Ovary (tissue), 9 donors: Measurements from ENCODE around the gene RPL10. TPM values are rescaled to one million over a fixed set of nuclear protein-coding genes. Genes with fewer than 3 reads are reported as not detected.

ENCODE experiments used
- DNase-seq, 5 donors: peaks; one replicate each; pipeline ENCODE4 v3.0.0-alpha.2; 2019 to 2020
- H3K27ac ChIP-seq, 2 donors: fragments of 200-600 bp; one replicate each; pipeline versions ENCODE4 v1.5.1 to v1.8.0; 2019 to 2022
- H3K27me3 ChIP-seq: fragments of 200-600 bp; one replicate; pipeline ENCODE4 v1.8.0; 2022
- H3K36me3 ChIP-seq: fragments of 200-600 bp; sonication (generic); one replicate; pipeline ENCODE4 v1.5.1; 2019
- H3K4me1 ChIP-seq: one replicate; pipeline ENCODE4 v1.8.1; 2013; ENCODE audit warnings: mild to moderate bottlenecking, moderate library complexity; ENCODE audit not compliant: insufficient read depth
- H3K4me3 ChIP-seq: fragments of 200-600 bp; sonication (generic); one replicate; pipeline ENCODE4 v1.5.1; 2017
- H3K9me3 ChIP-seq, 2 donors: fragments of 200-600 bp in 1 of 2; sonication (generic) in 1 of 2; one replicate each; pipeline versions ENCODE4 v1.5.1 to v1.8.1; 2013 to 2019; ENCODE audit warnings: mild to moderate bottlenecking in 1 of 2, moderate library complexity in 1 of 2
- EP300 ChIP-seq: sonication (generic); formaldehyde crosslinking; IDR thresholded peaks from one replicate; pipeline ENCODE4 v1.6.1; 2017; ENCODE audit warnings: antibody characterized with exemption
- POLR2A ChIP-seq: fragments of 450-650 bp; IDR thresholded peaks from one replicate; pipeline ENCODE4 v1.6.1; 2017; ENCODE audit warnings: antibody characterized with exemption, mild to moderate bottlenecking, moderate library complexity
- WGBS, 3 donors: extraction: QIAGEN DNeasy Blood & Tissue Kit in 1 of 3; methylation state at CpG; one replicate each; pipeline versions ENCODE4 v1.1.5 to v1.1.7; 2013 to 2017; 5-methylcytosine and 5-hydroxymethylcytosine counted together
- intact Hi-C, 4 donors: fragments of 100-400 bp; cut with DNase I; formaldehyde crosslinking; loops; one replicate each; pipeline versions ENCODE4 v1.11.0 to v1.15.1; 2022 to 2023
- polyA plus RNA-seq, 2 donors: library from polyadenylated mRNA; stranded (reverse); fragments of 200-250 nt in 1 of 2; fragments of 350-450 nt in 1 of 2; fragmentation: Illumina TruSeq in 1 of 2; extraction: RNeasy Lipid Tissue Mini Kit (QIAGEN cat#74804) in 1 of 2; gene quantifications; one replicate each; pipeline ENCODE4 v1.2.3, GENCODE V29; 2013 to 2014
- total RNA-seq, 7 donors: library from RNA; depleted of rRNA in 2 of 7; stranded (reverse); fragments of >200 nt in 2 of 7; fragmentation: NEBNext Ultra II Directional in 3 of 7; extraction: Animal tissue kit (Norgen Biotek cat#: 25700) in 3 of 7; gene quantifications; one replicate each; pipeline versions ENCODE4 v1.1.0 to v1.2.4, GENCODE V29; 2016 to 2023
- TF ChIP-seq, protein P1 (sequence below), 3 donors: fragments of 450-650 bp in 2 of 3; fragments of 200-600 bp in 1 of 3; IDR thresholded peaks; one replicate each; pipeline versions ENCODE4 v1.5.1 to v1.8.0; 2016 to 2022; ENCODE audit warnings: antibody characterized with exemption in 3 of 3, mild to moderate bottlenecking in 1 of 3
- donor health status: DM: no; HTN: no; CAD: no; lungs with moderate emphysema.
- donor health status: DM: no; HTN: no; CAD: no.
- donor health status: Bipolar disorder and iron deficiency.
- donor health status: DM: yes; HTN: yes; CAD: no.
- donor health status: DM: no; HTN: no; CAD: no.
- donor health status: DM: yes; HTN: yes; CAD: no.

RPL10 gene
- total and polyA plus RNA-seq, 9 donors: 4,233 to 12,949 (median 7,126) TPM

DNA sequence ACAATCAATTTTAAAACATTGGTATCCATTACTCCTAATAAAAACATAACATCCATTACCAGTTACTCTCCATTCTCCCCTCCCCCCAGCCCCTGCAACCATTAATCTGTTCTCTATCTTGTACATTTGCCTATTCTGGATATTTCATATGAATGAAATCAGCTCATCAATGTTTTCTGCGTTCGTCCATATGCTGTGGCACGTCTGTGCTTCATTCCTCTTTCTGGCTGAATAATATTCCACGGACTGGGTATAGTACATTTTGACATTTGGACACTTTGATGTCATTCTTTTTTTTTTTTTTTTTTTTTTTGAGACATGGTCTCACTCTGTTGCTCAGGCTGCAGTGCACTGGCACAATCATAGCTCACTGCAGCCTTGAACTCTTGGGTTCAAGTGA lies 5.7 kb downstream of the RPL10 start:
- H3K27ac ChIP-seq: no peak overlapping the region
- no peaks in the 10 kb centered on the region for H3K36me3 ChIP-seq
- 70 to 79% (median 71%) methylated on average over 4 of the region's 4 CpGs for WGBS, 3 donors
- no peaks in the 10 kb centered on the region for H3K9me3 ChIP-seq
- H3K4me3 ChIP-seq: no peak overlapping the region
- intact Hi-C loops: loop anchor here in 1 of 4 donors (5.0 kb wide), 1 partner anchor 128 kb away; no protein-coding TSS in a partner anchor
- no peaks in the 10 kb centered on the region for H3K4me1 ChIP-seq
- H3K27me3 ChIP-seq: no peaks in the 10 kb centered on the region
- TF ChIP-seq EP300 (no peak), POLR2A (no peak)
- TF ChIP-seq, protein P1, sequence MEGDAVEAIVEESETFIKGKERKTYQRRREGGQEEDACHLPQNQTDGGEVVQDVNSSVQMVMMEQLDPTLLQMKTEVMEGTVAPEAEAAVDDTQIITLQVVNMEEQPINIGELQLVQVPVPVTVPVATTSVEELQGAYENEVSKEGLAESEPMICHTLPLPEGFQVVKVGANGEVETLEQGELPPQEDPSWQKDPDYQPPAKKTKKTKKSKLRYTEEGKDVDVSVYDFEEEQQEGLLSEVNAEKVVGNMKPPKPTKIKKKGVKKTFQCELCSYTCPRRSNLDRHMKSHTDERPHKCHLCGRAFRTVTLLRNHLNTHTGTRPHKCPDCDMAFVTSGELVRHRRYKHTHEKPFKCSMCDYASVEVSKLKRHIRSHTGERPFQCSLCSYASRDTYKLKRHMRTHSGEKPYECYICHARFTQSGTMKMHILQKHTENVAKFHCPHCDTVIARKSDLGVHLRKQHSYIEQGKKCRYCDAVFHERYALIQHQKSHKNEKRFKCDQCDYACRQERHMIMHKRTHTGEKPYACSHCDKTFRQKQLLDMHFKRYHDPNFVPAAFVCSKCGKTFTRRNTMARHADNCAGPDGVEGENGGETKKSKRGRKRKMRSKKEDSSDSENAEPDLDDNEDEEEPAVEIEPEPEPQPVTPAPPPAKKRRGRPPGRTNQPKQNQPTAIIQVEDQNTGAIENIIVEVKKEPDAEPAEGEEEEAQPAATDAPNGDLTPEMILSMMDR (IDR thresholded peaks at IDR 0.05): no peak
- DNase-seq: no peak

DNA sequence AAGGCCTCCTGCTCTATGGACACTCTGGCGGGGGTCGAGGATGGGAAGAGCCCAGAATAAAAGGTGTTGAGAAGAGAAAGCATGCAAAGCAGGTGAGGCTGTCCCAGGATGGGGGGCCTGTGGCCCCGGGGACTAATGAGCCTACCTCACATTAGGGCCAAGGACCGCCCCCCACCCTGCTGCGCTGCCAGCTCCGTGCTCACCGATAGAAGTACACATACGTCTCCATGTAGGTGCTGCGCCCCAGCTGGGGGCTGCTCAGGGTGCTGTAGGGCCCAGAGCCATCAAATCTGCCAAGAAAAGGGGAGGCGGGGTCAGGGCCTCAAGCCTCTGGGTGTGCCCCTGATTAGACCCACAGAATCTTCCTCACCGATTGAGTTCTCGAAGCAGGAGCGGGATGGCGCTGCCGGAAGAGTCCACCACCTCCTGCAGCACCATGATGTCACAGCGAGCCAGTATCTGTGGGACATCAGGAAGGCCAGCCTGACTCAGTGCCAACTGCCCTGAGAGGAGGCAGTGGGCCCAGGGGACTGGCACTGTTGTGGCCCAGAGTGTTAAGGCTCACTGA lies 6.5 kb downstream of the RPL10 start:
- Histone ChIP-seq H3K27me3 (no peaks in the 10 kb centered on the region), H3K36me3 (no peaks in the 10 kb centered on the region), H3K4me1 (no peaks in the 10 kb centered on the region), H3K9me3 (no peaks in the 10 kb centered on the region), H3K4me3 (no peak overlapping the region), H3K27ac (no peak overlapping the region)
- intact Hi-C loops: loop anchor here in 1 of 4 donors (5.0 kb wide), 1 partner anchor 128 kb away; no protein-coding TSS in a partner anchor
- 85 to 93% (median 89%) methylated on average over 16 of the region's 16 CpGs for WGBS, 3 donors
- no peak for DNase-seq
- TF ChIP-seq, protein P1 (IDR thresholded peaks at IDR 0.05): no peak
- TF ChIP-seq POLR2A (no peak), EP300 (no peak)

DNA sequence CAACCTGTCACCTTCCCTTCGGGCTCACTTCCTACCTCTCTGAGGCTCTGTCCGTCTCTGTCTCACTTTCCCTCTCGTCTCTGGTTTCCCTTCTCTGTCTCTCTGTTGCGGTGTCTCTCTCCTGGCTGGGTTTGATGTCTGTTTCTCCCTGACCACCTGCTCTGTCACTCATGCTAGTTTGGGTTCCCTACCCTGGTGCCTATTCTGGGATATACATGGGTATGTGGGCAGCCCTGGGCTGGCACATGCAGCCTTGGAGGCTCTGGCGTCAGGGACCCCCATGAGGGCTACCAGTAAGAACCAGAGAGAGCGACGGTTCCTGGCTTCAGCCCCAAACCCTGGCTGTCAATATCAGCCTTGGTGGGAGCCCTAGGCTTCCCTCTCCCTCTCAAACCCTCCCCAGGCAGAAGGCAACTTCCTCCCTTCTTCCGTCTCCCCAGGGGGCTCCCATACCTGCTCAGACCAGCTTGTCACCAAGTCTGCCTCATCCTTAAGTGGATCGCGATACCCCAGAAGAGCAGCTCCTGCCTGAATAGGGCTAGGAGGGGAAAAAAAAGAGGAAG lies 10.6 kb downstream of the RPL10 start:
- intact Hi-C loops: no loop called here
- H3K36me3 ChIP-seq: no peaks in the 10 kb centered on the region
- H3K27me3 ChIP-seq: no peaks in the 10 kb centered on the region
- no peak for DNase-seq
- no peaks in the 10 kb centered on the region for H3K9me3 ChIP-seq
- 71 to 74% (median 72%) methylated on average over 10 of the region's 10 CpGs for WGBS, 3 donors
- H3K4me3 ChIP-seq: no peak overlapping the region
- no peaks in the 10 kb centered on the region for H3K4me1 ChIP-seq
- TF ChIP-seq POLR2A (no peak), EP300 (no peak)
- TF ChIP-seq, protein P1 (IDR thresholded peaks at IDR 0.05): no peak
- H3K27ac ChIP-seq: no peak overlapping the region

DNA sequence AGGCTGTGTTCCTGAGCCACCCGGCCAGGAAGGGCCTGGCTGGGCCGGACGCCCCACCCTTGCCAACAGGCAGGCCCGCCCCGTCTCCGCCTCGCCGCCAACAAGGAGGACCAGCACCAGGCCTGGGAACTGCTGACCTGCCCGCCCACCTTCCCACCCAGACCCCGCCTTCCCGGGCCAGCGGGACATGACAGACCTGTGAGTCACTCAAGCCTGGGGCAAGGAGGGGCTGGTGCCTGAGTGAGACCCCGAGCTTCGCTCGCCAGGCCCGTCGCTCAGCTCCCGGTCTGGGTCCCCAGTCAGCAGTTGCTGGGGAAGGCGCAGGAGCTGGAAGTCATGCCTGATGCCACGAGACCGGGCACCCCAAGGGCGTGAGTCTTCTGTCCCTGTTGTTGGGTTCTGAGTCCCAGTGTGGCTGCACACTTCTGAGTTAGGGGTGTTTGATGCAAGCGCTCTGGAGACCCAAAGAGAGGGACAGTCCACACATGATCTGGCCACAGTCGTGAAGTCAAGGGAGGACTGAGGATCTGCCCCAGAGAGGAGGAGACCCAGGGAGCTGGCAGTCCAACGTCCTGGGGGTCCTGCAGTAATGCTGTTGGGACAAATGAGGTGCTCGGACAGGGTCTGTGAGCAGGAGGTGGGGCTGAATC lies 11.2 kb downstream of the RPL10 start, which contains the start of gene DNASE1L1:
Gene DNASE1L1 (minus strand): TSS at position 33 of the 650 bp plus-strand sequence. CDS start 3,686 bp downstream, outside the sequence.
- DNase-seq: peak in 2 of 5 donors; percentile 58 to 60
- Histone ChIP-seq H3K27ac (no peak within 1 kb of the TSS), H3K4me3 (no peak within 1 kb of the TSS), H3K36me3 (no peaks in the 10 kb centered on the region), H3K9me3 (no peaks in the 10 kb centered on the region), H3K4me1 (no peaks in the 10 kb centered on the region), H3K27me3 (no peaks in the 10 kb centered on the region)
- intact Hi-C loops: no loop called here
- WGBS, 3 donors: 65 to 73% (median 67%) methylated on average over 18 to 26 of the region's 26 CpGs
- TF ChIP-seq EP300: no peak
- TF ChIP-seq, protein P1 (IDR thresholded peaks at IDR 0.05): no peak
- no peak for TF ChIP-seq POLR2A
